Right ventricle myocardium superior (tissue), 1 donor: ENCODE data around the gene OCIAD1. TPM values are rescaled to one million over a fixed set of nuclear protein-coding genes. Genes with fewer than 3 reads are reported as not detected.

Experiments
- ATAC-seq: fragments of 200-7000 bp; cut with Tn5 transposase; one replicate; pipeline ENCODE4 v1.9.1; 2020; ENCODE audit warnings: mild to moderate bottlenecking; ENCODE audit not compliant: poor library complexity
- DNase-seq: peaks from one replicate; pipeline ENCODE4 v3.0.0-alpha.2; 2020
- intact Hi-C: fragments of 100-400 bp; cut with DNase I; formaldehyde crosslinking; loops from one replicate; pipeline ENCODE4 v1.11.2; 2022
- total RNA-seq: library from RNA; stranded (reverse); fragmentation: NEBNext Ultra II Directional; extraction: Animal tissue kit (Norgen Biotek cat#: 25700); gene quantifications from one replicate; pipeline ENCODE4 v1.2.1, GENCODE V29; 2021
- donor health status: DM: no; HTN: yes; CAD: no; lungs with severe emphysema.

OCIAD1 gene
- total RNA-seq, 1 donor from 2014 or later: 121 TPM

DNA sequence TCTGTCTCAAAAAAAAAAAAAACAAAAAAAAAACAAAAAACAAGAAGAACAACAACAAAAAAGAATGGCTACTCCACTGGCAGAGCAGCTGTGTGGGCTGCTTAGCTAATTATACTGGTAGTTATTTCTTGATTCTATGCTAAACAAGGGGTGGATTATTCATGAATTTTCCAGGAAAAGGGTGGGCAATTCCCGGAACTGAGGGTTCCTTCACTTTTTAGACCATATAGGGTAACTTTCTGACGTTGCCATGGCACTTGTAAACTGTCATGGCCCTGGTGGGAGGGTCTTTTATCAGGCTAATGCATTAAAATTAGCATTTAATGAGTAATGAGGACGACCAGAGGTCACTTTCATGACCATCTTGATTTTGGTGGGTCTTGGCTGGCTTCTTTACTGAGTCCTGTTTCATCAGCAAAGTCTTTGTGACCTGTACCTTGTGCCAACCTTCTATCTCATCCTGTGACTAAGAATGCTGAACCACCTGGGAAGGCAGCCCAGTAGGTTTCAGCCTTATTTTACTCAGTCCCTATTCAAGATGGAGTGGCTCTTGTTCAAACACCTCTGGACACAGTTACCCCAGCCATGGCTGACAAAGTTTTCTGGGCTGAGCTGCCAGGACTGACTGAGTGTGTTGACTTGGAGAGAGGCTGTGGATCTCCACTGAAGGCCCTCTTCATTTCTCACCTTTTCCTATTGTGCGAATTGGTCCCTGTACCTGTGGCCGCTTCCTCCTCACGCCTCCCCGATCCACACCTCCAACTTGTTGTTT is 77.0 kb downstream of the OCIAD1 start:
- intact Hi-C loops: no loop called here

DNA sequence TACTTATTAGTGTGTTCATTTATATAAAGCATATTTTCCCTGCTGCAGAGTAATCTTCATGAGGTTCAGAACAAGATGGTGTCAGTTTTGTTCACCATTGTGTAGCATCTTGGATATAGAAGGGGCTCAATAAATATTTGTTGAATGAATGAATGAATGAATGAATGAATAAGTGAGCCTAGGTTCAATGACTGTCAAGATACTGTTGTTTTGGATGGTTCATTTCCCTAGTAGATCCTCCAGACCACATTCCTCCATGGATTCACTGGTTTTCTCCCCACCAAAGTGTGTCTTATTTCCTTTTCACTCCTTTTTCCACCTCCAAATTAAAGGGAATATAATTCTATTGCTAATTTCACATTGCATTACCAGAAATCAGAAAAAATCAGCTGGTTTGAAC is 77.8 kb downstream of the OCIAD1 start:
- ATAC-seq (no peak), DNase-seq (no peak)
- intact Hi-C loops: no loop called here

More for the DNA sequence above, 77.0 kb downstream of the OCIAD1 start:
- ATAC-seq (no peak), DNase-seq (no peak)

DNA sequence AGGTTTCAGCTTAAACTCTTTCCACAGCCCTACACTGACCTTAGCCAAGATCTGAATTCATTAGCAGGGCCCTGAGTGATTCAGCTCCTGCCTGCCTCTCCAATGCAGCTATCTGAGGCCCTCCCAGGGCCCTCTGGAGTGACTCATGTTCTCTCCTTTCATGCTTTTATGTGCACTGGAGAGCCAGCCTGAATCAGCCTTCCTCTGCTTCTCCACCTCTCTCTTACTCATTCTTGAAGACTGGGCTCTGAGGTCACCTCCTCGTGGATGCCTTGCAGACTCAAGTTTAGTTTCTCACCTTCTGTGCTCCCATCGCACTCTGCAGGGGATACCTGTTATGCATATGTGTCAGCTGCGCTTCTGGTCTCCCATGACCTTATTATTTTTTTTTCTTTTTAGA is 78.8 kb downstream of the OCIAD1 start:
- no peak for ATAC-seq
- intact Hi-C loops: no loop called here
- DNase-seq: no peak

GRCh38 chr4:48910511-48910910 is 79.6 kb downstream of the OCIAD1 start:
- intact Hi-C loops: no loop called here
- ATAC-seq: no peak
- DNase-seq: no peak

Other genes starting within 250 kb of the OCIAD1 start
- gene FRYL, start 50.8 kb upstream of the OCIAD1 start, total RNA-seq: 27.9 TPM
- gene OCIAD2, start 75.7 kb downstream of the OCIAD1 start, total RNA-seq: 16.6 TPM
- not detected for gene CWH43, start 155.2 kb downstream of the OCIAD1 start, total RNA-seq